Forelimb muscle (tissue), 1 donor: ENCODE measurements around the gene PITPNM3. TPM values are rescaled to one million over a fixed set of nuclear protein-coding genes. Genes with fewer than 3 reads are reported as not detected.
"Not testable (repeated sequence)": the region's sequence is repeated elsewhere in the genome, so short reads cannot be mapped to it uniquely, and the experiment has no call there.

Source experiments
- DNase-seq: peaks from one replicate; pipeline ENCODE4 v3.0.0-alpha.2; 2013; ENCODE audit warnings: low read depth
- polyA plus RNA-seq: library from polyadenylated mRNA; unstranded; fragments of 120-200 nt; gene quantifications from one replicate; pipeline ENCODE4 v1.2.1, GENCODE V29; 2013; ENCODE audit not compliant: insufficient read length

Gene PITPNM3
- polyA plus RNA-seq, 1 donor: 6.7 TPM

- no peak for DNase-seq
Measured at GRCh38 chr17:6502142-6502541, 54.2 kb downstream of the PITPNM3 start.

GRCh38 chr17:6501359-6501758 lies 55.0 kb downstream of the PITPNM3 start:
- no peak for DNase-seq

GRCh38 chr17:6498901-6499540 lies 57.3 kb downstream of the PITPNM3 start:
- DNase-seq: no peak

GRCh38 chr17:6498356-6498755 lies 58.0 kb downstream of the PITPNM3 start:
- DNase-seq: no peak

GRCh38 chr17:6497496-6498221 lies 58.7 kb downstream of the PITPNM3 start:
- no peak for DNase-seq

- DNase-seq: no peak
Measured at GRCh38 chr17:6496640-6497441, 59.5 kb downstream of the PITPNM3 start.

GRCh38 chr17:6496116-6496481 lies 60.3 kb downstream of the PITPNM3 start:
- no peak for DNase-seq

- no peak for DNase-seq
Measured at GRCh38 chr17:6495450-6496115, 60.8 kb downstream of the PITPNM3 start.

- DNase-seq: no peak
Measured at GRCh38 chr17:6494239-6494941, 62.0 kb downstream of the PITPNM3 start.

GRCh38 chr17:6492892-6493674 lies 63.3 kb downstream of the PITPNM3 start:
- no peak for DNase-seq

GRCh38 chr17:6491071-6491700 lies 65.2 kb downstream of the PITPNM3 start:
- DNase-seq: no peak

GRCh38 chr17:6489016-6489550 lies 67.3 kb downstream of the PITPNM3 start:
- no peak for DNase-seq

GRCh38 chr17:6488008-6488539 lies 68.3 kb downstream of the PITPNM3 start:
- no peak for DNase-seq

GRCh38 chr17:6487251-6488007 lies 68.9 kb downstream of the PITPNM3 start:
- DNase-seq: no peak

GRCh38 chr17:6485646-6486412 lies 70.5 kb downstream of the PITPNM3 start:
- DNase-seq: no peak

- DNase-seq: no peak
Measured at GRCh38 chr17:6483507-6483906, 72.8 kb downstream of the PITPNM3 start.

- DNase-seq: not testable (repeated sequence)
Measured at GRCh38 chr17:6482796-6483195, 73.6 kb downstream of the PITPNM3 start.

- no peak for DNase-seq
Measured at GRCh38 chr17:6482105-6482455, 74.3 kb downstream of the PITPNM3 start.
